ENCODE measurements around the gene CYTH1. TPM values are rescaled to one million over a fixed set of nuclear protein-coding genes. Genes with fewer than 3 reads are reported as not detected.
"Not testable (repeated sequence)": the region's sequence is repeated elsewhere in the genome, so short reads cannot be mapped to it uniquely, and the experiment has no call there.

Gene CYTH1
- total RNA-seq, 1 donor from 2014 or later, result 82.2 TPM

- no peak for DNase-seq
These were observed 22.7 kb downstream of the CYTH1 start for GRCh38 chr17:78759203-78759968.

GRCh38 chr17:78753316-78754250, 28.5 kb downstream of the CYTH1 start:
- DNase-seq, result no peak

- DNase-seq, result no peak
These were observed 30.5 kb downstream of the CYTH1 start for GRCh38 chr17:78751447-78752161.

DNA sequence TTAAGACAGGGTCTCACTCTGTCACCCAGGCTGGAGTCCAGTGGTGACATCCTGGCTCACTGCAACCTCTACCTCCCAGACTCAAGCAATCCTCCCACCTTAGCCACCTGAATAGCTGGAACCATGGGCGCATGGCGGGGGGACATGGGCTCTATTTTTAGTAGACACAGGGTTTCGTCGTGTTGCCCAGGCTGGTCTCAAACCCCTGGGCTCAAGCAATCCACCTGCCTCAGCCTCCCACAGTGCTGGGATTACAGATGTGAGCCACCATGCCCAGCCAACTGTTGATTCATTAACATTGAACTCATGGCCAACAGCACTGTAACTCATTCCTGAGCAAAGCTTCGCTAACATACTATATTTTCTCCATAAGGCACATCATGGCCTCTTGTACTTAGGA, 31.1 kb downstream of the CYTH1 start:
- DNase-seq, result not testable (repeated sequence)

DNA sequence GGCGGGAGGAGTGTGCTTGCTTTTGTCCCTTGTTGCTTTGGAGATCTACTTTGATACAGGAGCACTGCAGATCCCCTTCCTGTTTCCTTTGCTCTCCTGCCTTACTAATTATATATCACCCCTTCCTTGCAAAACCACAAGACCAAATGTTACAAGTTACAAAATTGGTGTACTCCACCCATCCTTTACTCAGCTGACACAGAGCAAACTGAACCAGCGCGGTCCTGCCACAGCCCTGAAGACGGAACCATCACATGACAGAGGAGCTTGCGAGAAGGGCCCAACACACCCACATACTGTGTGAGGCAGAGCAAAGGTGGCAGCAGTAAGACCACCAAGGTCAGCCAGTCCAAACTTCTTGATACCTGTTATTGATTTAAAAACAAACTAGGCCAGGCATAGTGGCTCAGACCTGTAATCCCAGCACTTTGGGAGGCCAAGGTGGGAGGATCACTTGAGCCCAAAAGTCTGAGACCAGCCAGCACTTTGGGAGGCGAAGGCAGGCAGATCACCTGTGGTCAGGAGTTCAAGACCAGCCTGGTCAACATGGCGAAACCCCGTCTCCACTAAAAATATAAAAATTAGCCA, 33.2 kb downstream of the CYTH1 start:
- DNase-seq, result no peak

GRCh38 chr17:78748048-78748729, 33.9 kb downstream of the CYTH1 start:
- no peak for DNase-seq

DNA sequence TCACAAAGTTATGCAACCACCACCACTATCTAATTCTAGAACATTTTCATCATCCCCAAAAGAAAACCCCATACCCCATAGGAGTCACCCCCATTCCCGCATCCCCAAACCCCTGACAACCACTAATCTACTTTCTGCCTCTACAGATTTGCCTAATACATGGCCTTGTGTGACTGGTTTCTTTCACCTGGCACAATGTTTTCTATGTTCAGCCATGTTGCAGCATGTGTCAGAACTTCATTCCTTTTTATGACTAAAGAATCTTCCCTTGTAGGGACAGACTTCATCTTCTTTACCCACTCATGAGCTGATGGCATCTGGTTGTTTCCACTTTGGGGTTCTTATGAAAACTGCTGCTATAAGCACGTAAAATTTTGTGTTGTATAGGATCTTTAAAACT, 34.6 kb downstream of the CYTH1 start:
- DNase-seq, result no peak

GRCh38 chr17:78746949-78747269, 35.2 kb downstream of the CYTH1 start:
- no peak for DNase-seq

DNA sequence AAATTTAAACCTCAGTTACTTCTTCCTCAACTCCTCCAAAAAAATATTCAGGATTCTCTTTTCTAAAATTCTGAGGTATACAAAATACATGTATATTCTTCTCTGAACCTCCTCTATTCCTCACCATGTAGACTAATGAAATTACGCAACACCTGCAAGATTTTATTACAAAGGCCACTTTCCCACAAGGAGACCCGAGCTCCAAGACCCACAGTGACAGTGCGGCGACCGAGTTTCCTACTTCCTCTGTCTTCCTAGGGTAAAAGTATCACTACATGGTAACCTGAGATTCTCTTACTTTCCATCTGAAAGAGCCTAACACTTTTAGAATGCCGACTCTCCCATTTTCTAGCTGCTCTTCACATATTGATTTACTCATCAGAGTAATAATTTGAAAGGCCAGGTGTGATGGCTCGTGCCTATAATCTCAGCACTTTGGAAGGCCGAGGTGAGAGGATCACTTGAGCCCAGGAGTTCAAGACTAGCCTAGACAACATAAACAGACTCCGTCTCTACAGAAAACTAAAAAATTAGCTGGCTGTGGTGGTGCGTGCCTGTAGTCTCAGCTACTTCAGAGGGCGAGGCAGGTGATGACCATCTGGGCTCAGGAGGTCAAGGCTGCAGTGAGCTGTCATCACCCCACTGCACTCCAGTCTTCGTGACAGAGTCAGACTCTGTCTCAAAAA, 35.7 kb downstream of the CYTH1 start:
- no peak for DNase-seq

GRCh38 chr17:78745407-78746088, 36.5 kb downstream of the CYTH1 start:
- no peak for DNase-seq

DNA sequence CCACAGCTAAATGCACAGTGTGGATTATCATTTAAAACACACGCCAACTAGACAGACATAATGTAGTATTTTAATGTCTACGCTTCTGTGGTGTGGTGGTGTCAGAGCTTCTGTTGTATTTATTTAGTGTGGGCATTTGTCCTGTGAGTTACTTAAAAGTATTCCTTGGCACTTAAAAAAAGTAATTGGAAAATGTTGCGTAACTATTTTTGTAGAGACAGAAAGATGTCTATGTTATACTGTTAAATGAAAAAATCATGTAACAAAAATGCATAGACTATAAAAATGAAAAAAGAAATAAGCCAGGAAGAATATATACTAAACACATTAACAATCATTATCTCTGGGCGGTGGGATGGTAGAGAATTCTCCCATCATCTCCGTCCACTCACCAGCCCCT, 39.2 kb downstream of the CYTH1 start:
- no peak for DNase-seq

- no peak for DNase-seq
These were observed 40.3 kb downstream of the CYTH1 start for GRCh38 chr17:78741644-78742284.

DNA sequence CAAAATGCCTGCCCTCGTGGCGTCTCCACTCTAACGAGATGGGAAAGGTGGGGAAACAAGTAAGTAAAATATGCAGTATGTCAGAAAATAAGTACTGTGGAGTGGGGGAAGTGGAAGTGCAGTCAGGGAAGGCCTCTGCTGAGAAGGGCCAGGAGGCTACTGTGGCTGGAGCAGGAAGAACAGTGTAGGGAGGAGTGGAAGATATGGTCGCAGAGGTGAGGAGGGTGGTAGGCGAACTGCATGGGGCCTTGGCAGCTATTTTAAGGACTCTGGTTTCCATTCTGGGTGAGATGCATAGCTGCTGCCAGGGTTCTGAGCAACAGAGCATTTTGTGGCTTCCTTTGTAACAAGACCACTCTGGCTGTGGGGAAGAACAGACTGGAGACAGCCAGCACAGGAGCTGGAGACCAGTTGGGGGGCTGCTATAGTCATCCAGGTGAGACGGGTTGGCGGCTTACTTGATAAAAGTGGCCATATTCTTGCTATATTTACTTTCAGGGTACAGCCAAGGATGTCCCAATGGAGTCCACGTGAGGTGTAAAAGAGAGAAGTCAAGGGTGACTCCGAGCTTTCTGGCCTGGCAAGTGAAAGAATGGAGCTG, 42.6 kb downstream of the CYTH1 start:
- DNase-seq, result no peak

- no peak for DNase-seq
These were observed 43.4 kb downstream of the CYTH1 start for GRCh38 chr17:78738698-78739097.

DNA sequence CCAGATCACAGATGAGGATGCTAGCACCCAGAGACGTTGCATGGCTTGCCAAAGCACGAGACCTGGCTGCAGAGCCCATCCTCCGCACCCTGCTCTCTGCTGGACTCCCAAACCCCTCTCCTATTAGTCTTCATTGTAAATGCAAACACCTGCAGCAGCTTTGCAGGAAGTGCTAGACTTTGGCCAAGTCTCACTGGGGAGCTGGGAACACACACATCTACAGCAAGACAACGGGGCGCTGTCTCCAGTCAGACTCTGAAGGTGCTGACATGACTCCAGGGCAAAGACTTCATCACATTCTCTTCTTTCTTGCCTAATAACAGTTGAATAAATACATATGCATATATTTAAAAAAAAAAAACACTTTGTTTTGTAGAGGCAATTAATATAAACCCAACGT, 43.8 kb downstream of the CYTH1 start:
- no peak for DNase-seq

DNA sequence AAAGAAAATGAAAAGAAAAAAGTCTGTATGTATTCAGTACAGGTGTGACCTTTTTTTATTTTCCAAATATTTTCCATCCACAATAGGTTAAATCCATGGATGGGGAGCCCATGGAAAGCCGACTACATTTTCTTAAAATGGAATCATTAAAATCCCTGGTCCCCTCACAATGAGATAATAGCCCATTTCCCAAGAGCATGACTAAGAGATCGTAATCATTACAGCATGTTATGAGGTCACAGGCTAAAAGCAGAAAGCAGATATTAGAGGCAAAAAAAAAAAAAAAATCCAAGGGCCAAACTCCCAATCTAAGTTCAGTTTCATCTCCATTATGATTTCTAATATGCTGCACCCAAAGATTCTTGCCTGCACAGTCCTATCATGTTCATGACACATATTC, 44.7 kb downstream of the CYTH1 start:
- no peak for DNase-seq

GRCh38 chr17:78736526-78737079, 45.5 kb downstream of the CYTH1 start:
- DNase-seq, result no peak

GRCh38 chr17:78735832-78736525, 46.1 kb downstream of the CYTH1 start:
- DNase-seq, result no peak
